ENCODE results near the gene ITFG1. TPM values are rescaled to one million over a fixed set of nuclear protein-coding genes. Genes with fewer than 3 reads are reported as not detected.

ITFG1 gene
- total RNA-seq, 4 donors from 2014 or later = 12.9 to 100 (median 60.8) TPM

DNA sequence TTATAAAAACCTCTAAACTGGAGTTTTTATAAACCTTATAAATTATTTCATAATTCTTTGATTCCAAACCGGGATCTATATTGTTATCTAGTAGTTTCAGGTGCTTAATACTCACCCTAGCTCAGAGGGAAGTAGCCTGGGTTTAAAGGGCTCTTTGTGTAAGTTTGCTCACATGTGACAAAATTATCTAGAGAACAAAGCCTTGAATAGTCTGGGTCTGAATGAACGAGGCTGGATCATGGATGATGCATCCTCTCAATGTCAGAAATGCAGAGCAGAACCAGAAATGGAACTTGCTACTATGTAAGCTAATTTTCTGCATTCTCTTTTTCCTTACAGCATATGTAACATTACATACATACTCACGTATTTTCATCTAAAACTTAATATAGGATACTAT lies 213.2 kb downstream of the ITFG1 start:
- H3K4me3 ChIP-seq = no peak overlapping the region

GRCh38 chr16:47244206-47244605 lies 216.7 kb downstream of the ITFG1 start:
- Histone ChIP-seq H3K4me1 (no peaks in the 10 kb centered on the region), H3K27ac (no peak overlapping the region), H3K9me3 (no peaks in the 10 kb centered on the region), H3K27me3 (no peaks in the 10 kb centered on the region), H3K36me3 (no peaks in the 10 kb centered on the region), H3K4me3 (no peak overlapping the region)
- intact Hi-C loops (cut with DNase I; ENCODE audit: low total_unique reads) (no loop called here), in situ Hi-C loops (cut with MboI; ENCODE audit: low pct_ligation_motif_present in 1 of 4, low pct_unique_long_range_greater_than_20kb in 1 of 4, low sequenced_read_pairs in 3 of 4) (no loop called here)
- no peak for TF ChIP-seq EP300 (IDR thresholded peaks at IDR 0.05; ENCODE audit: low read depth)
- TF ChIP-seq POLR2A (IDR thresholded peaks at IDR 0.05) = no peak
- no peak for TF ChIP-seq POLR2AphosphoS5 (IDR thresholded peaks at IDR 0.05)
- no peak for TF ChIP-seq CTCF (IDR thresholded peaks at IDR 0.05)
- 85 to 95% methylated on average over 4 of the region's 4 CpGs for WGBS, 2 donors (ENCODE audit: low coverage in 1 of 2)
- DNase-seq = no peak

More for the DNA sequence above, 213.2 kb downstream of the ITFG1 start:
- DNase-seq = no peak
- WGBS, 2 donors (ENCODE audit: low coverage in 1 of 2) = 77 to 88% methylated on average over 3 of the region's 3 CpGs
- Histone ChIP-seq H3K36me3 (no peaks in the 10 kb centered on the region), H3K4me1 (no peaks in the 10 kb centered on the region), H3K9me3 (no peaks in the 10 kb centered on the region), H3K27me3 (no peaks in the 10 kb centered on the region), H3K27ac (no peak overlapping the region)
- TF ChIP-seq EP300 (IDR thresholded peaks at IDR 0.05; ENCODE audit: low read depth) (no peak), CTCF (IDR thresholded peaks at IDR 0.05) (no peak), POLR2AphosphoS5 (IDR thresholded peaks at IDR 0.05) (no peak), POLR2A (IDR thresholded peaks at IDR 0.05) (no peak)
- intact Hi-C loops (cut with DNase I; ENCODE audit: low total_unique reads) = no loop called here
- in situ Hi-C loops (cut with MboI; ENCODE audit: low pct_ligation_motif_present in 1 of 4, low pct_unique_long_range_greater_than_20kb in 1 of 4, low sequenced_read_pairs in 3 of 4) = no loop called here

DNA sequence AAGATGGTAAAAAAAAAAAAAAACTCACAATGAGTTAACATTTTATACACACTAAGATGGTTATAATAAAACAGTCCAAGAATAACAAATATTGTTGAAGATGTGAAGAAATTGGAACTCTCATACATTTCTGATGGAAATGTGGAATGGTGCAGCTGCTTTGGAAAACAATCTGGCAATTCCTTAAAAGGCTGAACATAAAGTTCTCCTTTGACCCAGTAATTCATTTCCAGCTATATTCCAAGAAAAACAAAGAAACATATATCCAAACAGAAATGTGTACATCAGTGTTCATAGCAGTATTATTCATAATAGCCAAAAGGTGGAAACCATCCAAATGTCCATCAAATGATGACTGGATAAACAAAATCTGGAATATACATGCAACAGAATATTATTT lies 219.8 kb downstream of the ITFG1 start:
- Histone ChIP-seq H3K27me3 (no peaks in the 10 kb centered on the region), H3K9me3 (no peaks in the 10 kb centered on the region), H3K4me1 (no peaks in the 10 kb centered on the region), H3K36me3 (no peaks in the 10 kb centered on the region), H3K27ac (no peak overlapping the region), H3K4me3 (no peak overlapping the region)
- in situ Hi-C loops (cut with MboI; ENCODE audit: low pct_ligation_motif_present in 1 of 4, low pct_unique_long_range_greater_than_20kb in 1 of 4, low sequenced_read_pairs in 3 of 4) (no loop called here), intact Hi-C loops (cut with DNase I; ENCODE audit: low total_unique reads) (no loop called here)
- DNase-seq = no peak
- TF ChIP-seq POLR2AphosphoS5 (IDR thresholded peaks at IDR 0.05) (no peak), EP300 (IDR thresholded peaks at IDR 0.05; ENCODE audit: low read depth) (no peak), POLR2A (IDR thresholded peaks at IDR 0.05) (no peak), CTCF (IDR thresholded peaks at IDR 0.05) (no peak)

- Histone ChIP-seq H3K4me1 (no peaks in the 10 kb centered on the region), H3K36me3 (no peaks in the 10 kb centered on the region), H3K27ac (no peak overlapping the region), H3K27me3 (no peaks in the 10 kb centered on the region), H3K9me3 (no peaks in the 10 kb centered on the region), H3K4me3 (no peak overlapping the region)
- TF ChIP-seq CTCF (IDR thresholded peaks at IDR 0.05) = no peak
- no peak for TF ChIP-seq POLR2A (IDR thresholded peaks at IDR 0.05)
- TF ChIP-seq EP300 (IDR thresholded peaks at IDR 0.05; ENCODE audit: low read depth) = no peak
- no peak for TF ChIP-seq POLR2AphosphoS5 (IDR thresholded peaks at IDR 0.05)
- in situ Hi-C loops (cut with MboI; ENCODE audit: low pct_ligation_motif_present in 1 of 4, low pct_unique_long_range_greater_than_20kb in 1 of 4, low sequenced_read_pairs in 3 of 4) = no loop called here
- 88 to 100% methylated on average over 1 to 6 of the region's 6 CpGs for WGBS, 2 donors (ENCODE audit: low coverage in 1 of 2)
- no peak for DNase-seq
- intact Hi-C loops (cut with DNase I; ENCODE audit: low total_unique reads) = no loop called here
Measured at GRCh38 chr16:47236716-47237115, 224.1 kb downstream of the ITFG1 start.

Measured in transverse colon (tissue), 4 donors.